ENCODE data around the gene PTK6.

Gene PTK6

DNA sequence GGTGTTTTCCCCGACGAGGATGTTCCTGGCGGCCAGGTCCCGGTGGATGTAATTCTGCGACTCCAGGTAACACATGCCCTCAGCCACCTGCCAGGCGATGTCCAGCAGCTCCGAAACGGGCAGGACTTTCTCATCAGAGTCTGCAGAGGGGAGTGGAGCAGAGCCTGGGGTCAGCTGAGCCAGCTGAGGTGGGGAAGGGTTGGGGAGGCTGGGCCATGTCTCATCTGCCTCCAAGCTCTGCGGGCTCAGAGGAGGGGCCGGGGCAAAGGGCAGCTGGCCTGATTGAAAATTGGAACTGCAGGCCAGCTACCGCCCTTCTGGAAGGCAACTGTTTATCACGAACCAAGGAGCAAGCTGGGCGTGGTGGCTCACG is 6.4 kb downstream of the PTK6 start:
- no peak for DNase-seq (ENCODE audit: low read depth)
- no peak overlapping the region for H3K4me3 ChIP-seq (replicated peaks; ENCODE audit: low read depth, low read length)
- TF ChIP-seq CTCF (IDR thresholded peaks at IDR 0.05; ENCODE audit: low read length, missing control alignments), result no peak

- no peak for TF ChIP-seq CTCF (IDR thresholded peaks at IDR 0.05; ENCODE audit: low read length, missing control alignments)
- DNase-seq (ENCODE audit: low read depth), result no peak
- no peak overlapping the region for H3K4me3 ChIP-seq (replicated peaks; ENCODE audit: low read depth, low read length)
These were observed 7.1 kb downstream of the PTK6 start for GRCh38 chr20:63529861-63530787.

GRCh38 chr20:63529180-63529860 is 7.9 kb downstream of the PTK6 start:
- no peak for TF ChIP-seq CTCF (IDR thresholded peaks at IDR 0.05; ENCODE audit: low read length, missing control alignments)
- no peak overlapping the region for H3K4me3 ChIP-seq (replicated peaks; ENCODE audit: low read depth, low read length)
- no peak for DNase-seq (ENCODE audit: low read depth)

- no peak overlapping the region for H3K4me3 ChIP-seq (replicated peaks; ENCODE audit: low read depth, low read length)
- DNase-seq (ENCODE audit: low read depth), result no peak
- no peak for TF ChIP-seq CTCF (IDR thresholded peaks at IDR 0.05; ENCODE audit: low read length, missing control alignments)
These were observed 10.0 kb downstream of the PTK6 start for GRCh38 chr20:63527184-63527583.

DNA sequence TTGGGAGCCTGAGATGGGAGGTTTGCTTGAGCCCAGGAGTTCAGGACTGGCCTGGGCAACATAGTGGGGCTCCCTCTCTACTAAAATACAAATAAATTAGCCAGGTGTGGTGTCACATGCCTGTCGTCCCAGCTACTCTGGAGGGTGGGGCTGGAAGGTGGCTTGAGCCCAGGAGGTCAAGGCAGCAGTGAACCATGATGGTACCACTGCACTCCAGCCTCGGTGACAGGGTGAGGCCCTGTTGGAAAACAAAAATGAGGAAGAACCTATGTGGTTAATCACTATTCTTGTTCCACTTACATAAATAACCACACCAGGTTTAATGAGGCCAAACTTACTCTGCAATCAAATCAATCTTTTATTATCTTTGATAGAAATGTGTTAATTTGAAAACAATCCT is 11.2 kb downstream of the PTK6 start:
- no peak for TF ChIP-seq CTCF (IDR thresholded peaks at IDR 0.05; ENCODE audit: low read length, missing control alignments)
- DNase-seq (ENCODE audit: low read depth), result no peak
- H3K4me3 ChIP-seq (replicated peaks; ENCODE audit: low read depth, low read length), result no peak overlapping the region

- no peak for DNase-seq (ENCODE audit: low read depth)
- no peak for TF ChIP-seq CTCF (IDR thresholded peaks at IDR 0.05; ENCODE audit: low read length, missing control alignments)
- H3K4me3 ChIP-seq (replicated peaks; ENCODE audit: low read depth, low read length), result no peak overlapping the region
These were observed 12.0 kb downstream of the PTK6 start for GRCh38 chr20:63525185-63525584.
